Measurements from ENCODE around the gene GHR. TPM values are rescaled to one million over a fixed set of nuclear protein-coding genes. Genes with fewer than 3 reads are reported as not detected.

The GHR gene
- polyA plus RNA-seq, 1 donor (not counting 4 experiments of a cell fraction or from before 2014, with no cell fraction given): 1.8 TPM

GRCh38 chr5:42653705-42654104 lies 230.5 kb downstream of the GHR start:
- DNase-seq (ENCODE audit: low read depth, low spot score) (no peak), FAIRE-seq (no peak)
- H3K9me3 ChIP-seq (ENCODE audit: control insufficient read depth, low read depth, low read length): no peaks in the 10 kb centered on the region
- H3K4me2 ChIP-seq (ENCODE audit: control insufficient read depth, extremely low read depth, insufficient read depth, low read depth, low read length): no peak overlapping the region
- no peak overlapping the region for H2AFZ ChIP-seq (ENCODE audit: control insufficient read depth, low read length)
- H3K9ac ChIP-seq (ENCODE audit: control insufficient read depth, extremely low read depth, insufficient read depth, low read length): no peak overlapping the region
- H3K4me3 ChIP-seq (ENCODE audit: control insufficient read depth in 2 of 3, extremely low read depth in 1 of 3, insufficient read depth in 2 of 3, low read depth in 1 of 3, low read length in 3 of 3): no peak overlapping the region
- H3K4me1 ChIP-seq (ENCODE audit: control insufficient read depth, extremely low read depth, insufficient read depth, low read length): peaks cover 20% of the 10 kb centered on the region
- no peaks in the 10 kb centered on the region for H3K27me3 ChIP-seq (ENCODE audit: control insufficient read depth, extremely low read depth, insufficient read depth, low read length)
- no peak overlapping the region for H3K27ac ChIP-seq (ENCODE audit: control insufficient read depth, insufficient read depth, low read length)
- H3K79me2 ChIP-seq (ENCODE audit: control insufficient read depth, insufficient read depth, low read length): no peaks in the 10 kb centered on the region
- H3K36me3 ChIP-seq (ENCODE audit: control insufficient read depth in 2 of 2, extremely low read depth in 1 of 2, insufficient read depth in 2 of 2, low read length in 2 of 2): no peaks in the 10 kb centered on the region
- H3K9me1 ChIP-seq (ENCODE audit: control insufficient read depth, extremely low read depth, insufficient read depth, low read length): no peaks in the 10 kb centered on the region
- TF ChIP-seq EZH2 (IDR thresholded peaks at IDR 0.05; ENCODE audit: low read length) (no peak), CTCF (optimal IDR thresholded peaks at IDR 0.05 in 1 of 3, IDR thresholded peaks at IDR 0.05 in 1 of 3, conservative IDR thresholded peaks at IDR 0.05 in 1 of 3; ENCODE audit: extremely low read depth in 1 of 3, insufficient read depth in 2 of 3, low read length in 3 of 3) (no peak)
- dilution Hi-C loops (cut with MboI; ENCODE audit: extremely low pct_ligation_motif_present, low sequenced_read_pairs): no loop called here
- H4K20me1 ChIP-seq (ENCODE audit: control insufficient read depth, extremely low read depth, insufficient read depth, low read length): no peaks in the 10 kb centered on the region

- dilution Hi-C loops (cut with MboI; ENCODE audit: extremely low pct_ligation_motif_present, low sequenced_read_pairs): no loop called here
- FAIRE-seq (no peak), DNase-seq (ENCODE audit: low read depth, low spot score) (no peak)
- Histone ChIP-seq H4K20me1 (ENCODE audit: control insufficient read depth, extremely low read depth, insufficient read depth, low read length) (no peaks in the 10 kb centered on the region), H3K79me2 (ENCODE audit: control insufficient read depth, insufficient read depth, low read length) (no peaks in the 10 kb centered on the region), H3K36me3 (ENCODE audit: control insufficient read depth in 2 of 2, extremely low read depth in 1 of 2, insufficient read depth in 2 of 2, low read length in 2 of 2) (no peaks in the 10 kb centered on the region), H3K9ac (ENCODE audit: control insufficient read depth, extremely low read depth, insufficient read depth, low read length) (no peak overlapping the region), H3K27me3 (ENCODE audit: control insufficient read depth, extremely low read depth, insufficient read depth, low read length) (no peaks in the 10 kb centered on the region), H3K9me1 (ENCODE audit: control insufficient read depth, extremely low read depth, insufficient read depth, low read length) (no peaks in the 10 kb centered on the region), H3K9me3 (ENCODE audit: control insufficient read depth, low read depth, low read length) (no peaks in the 10 kb centered on the region), H3K4me3 (ENCODE audit: control insufficient read depth in 2 of 3, extremely low read depth in 1 of 3, insufficient read depth in 2 of 3, low read depth in 1 of 3, low read length in 3 of 3) (no peak overlapping the region), H3K4me2 (ENCODE audit: control insufficient read depth, extremely low read depth, insufficient read depth, low read depth, low read length) (no peak overlapping the region), H3K27ac (ENCODE audit: control insufficient read depth, insufficient read depth, low read length) (no peak overlapping the region), H3K4me1 (ENCODE audit: control insufficient read depth, extremely low read depth, insufficient read depth, low read length) (peaks cover 16% of the 10 kb centered on the region), H2AFZ (ENCODE audit: control insufficient read depth, low read length) (no peak overlapping the region)
- TF ChIP-seq CTCF (optimal IDR thresholded peaks at IDR 0.05 in 1 of 3, IDR thresholded peaks at IDR 0.05 in 1 of 3, conservative IDR thresholded peaks at IDR 0.05 in 1 of 3; ENCODE audit: extremely low read depth in 1 of 3, insufficient read depth in 2 of 3, low read length in 3 of 3) (no peak), EZH2 (IDR thresholded peaks at IDR 0.05; ENCODE audit: low read length) (no peak)
Measured at GRCh38 chr5:42654645-42655044, 231.4 kb downstream of the GHR start.
